H1 (cell line): ENCODE results near the gene MPHOSPH8. TPM values are rescaled to one million over a fixed set of nuclear protein-coding genes. Genes with fewer than 3 reads are reported as not detected.

Experiments
- TAF7 ChIP-seq: optimal IDR thresholded peaks from 2 replicates; pipeline ENCODE3; 2011; ENCODE audit warnings: low read depth, mild to moderate bottlenecking, inconsistent platforms, low read length, moderate library complexity, borderline replicate concordance
- polyA plus RNA-seq, 7 experiments: library from polyadenylated mRNA; depleted of rRNA in 3 of 7; stranded (reverse) in 5 of 7; unstranded in 2 of 7; fragments of >200 nt in 5 of 7; fragments of 200-250 nt in 2 of 7; gene quantifications; 1 replicate in 5 of 7; 2 replicates in 1 of 7; 4 replicates in 1 of 7; pipeline versions ENCODE4 v1.2.1 to v1.2.3, GENCODE V29; 2011 to 2013; ENCODE audit warnings: missing spikeins in 2 of 7, mixed read lengths in 2 of 7
- total RNA-seq: library from RNA; stranded (reverse); fragmentation: NEBNext Ultra II Directional; extraction: Animal tissue kit (Norgen Biotek cat#: 25700); gene quantifications from 2 replicates; pipeline ENCODE4 v1.2.1, GENCODE V29; 2021

The MPHOSPH8 gene
- total and polyA plus RNA-seq, 2 of the 8 experiments (the other 6 are each of a cell fraction or from before 2014, with no cell fraction given), result 8.3 to 20.5 TPM

- no peak for TF ChIP-seq TAF7
Measured at GRCh38 chr13:19657872-19658591, 24.6 kb downstream of the MPHOSPH8 start (continued).
